SK-N-SH (cell line): Measurements from ENCODE around the gene CDH23. TPM values are rescaled to one million over a fixed set of nuclear protein-coding genes. Genes with fewer than 3 reads are reported as not detected.

Experiments
- CTCF ChIA-PET: fragments of 300-600, 350-600 bp; formaldehyde crosslinking; extraction: SDS; loops from one replicate; lab custom pipeline; 2021; lab: Yijun Ruan, JAX
- POLR2A ChIA-PET: fragments of 350-600 bp; sonication (Branson Sonifier 250); formaldehyde crosslinking; extraction: SDS; loops from one replicate; lab custom pipeline; 2020; ENCODE audit warnings: antibody characterized with exemption, inconsistent platforms; lab: Yijun Ruan, JAX
- DNase-seq: peaks from one replicate; pipeline ENCODE4 v3.0.0; 2012
- H2AFZ ChIP-seq: fragments of 200-600 bp; sonication (generic); 2 replicates; pipeline ENCODE4 v1.8.1; 2016; ENCODE audit warnings: antibody characterized with exemption, mild to moderate bottlenecking, low read depth
- H3F3A ChIP-seq: fragments of 200-600 bp; sonication (generic); replicated peaks from 2 replicates; pipeline ENCODE3; 2016; ENCODE audit warnings: antibody characterized with exemption, mild to moderate bottlenecking; ENCODE audit not compliant: insufficient read depth
- H3K27ac ChIP-seq, 2 experiments: fragments of 200-500 bp in 1 of 2; fragments of 200-600 bp in 1 of 2; sonication (Bioruptor generic) in 1 of 2; sonication (generic), shearing (Covaris generic) in 1 of 2; 2 replicates each; pipeline versions ENCODE4 v1.5.1 to v1.6.1; 2014 to 2016; ENCODE audit warnings: low read depth in 2 of 2, inconsistent platforms in 1 of 2, low read length in 1 of 2, mild to moderate bottlenecking in 1 of 2, mixed read lengths in 1 of 2
- H3K27me3 ChIP-seq: fragments of 200-600 bp; sonication (generic), shearing (Covaris generic); 2 replicates; pipeline ENCODE4 v1.6.1; 2016; ENCODE audit warnings: mixed run types; ENCODE audit not compliant: insufficient read depth
- H3K36me3 ChIP-seq, 2 experiments: fragments of 200-500 bp in 1 of 2; fragments of 200-600 bp in 1 of 2; sonication (Bioruptor generic) in 1 of 2; sonication (generic) in 1 of 2; replicated peaks in 1 of 2; 2 replicates each; pipeline versions ENCODE3 to v1.5.1; 2014 to 2016; ENCODE audit warnings: low read length in 1 of 2, mild to moderate bottlenecking in 1 of 2; ENCODE audit not compliant: insufficient read depth in 2 of 2, control insufficient read depth in 1 of 2
- H3K4me1 ChIP-seq, 2 experiments: fragments of 200-500 bp in 1 of 2; fragments of 200-600 bp in 1 of 2; sonication (Bioruptor generic) in 1 of 2; sonication (generic), shearing (Covaris generic) in 1 of 2; 2 replicates each; pipeline versions ENCODE4 v1.5.1 to v1.6.1; 2014 to 2016; ENCODE audit warnings: low read depth in 1 of 2, low read length in 1 of 2, mixed run types in 1 of 2; ENCODE audit not compliant: insufficient read depth in 2 of 2, control insufficient read depth in 1 of 2
- H3K4me2 ChIP-seq: fragments of 200-600 bp; sonication (generic), shearing (Covaris generic); 2 replicates; pipeline ENCODE4 v1.6.1; 2017; ENCODE audit warnings: mixed run types
- H3K4me3 ChIP-seq, 2 experiments: fragments of 200-500 bp in 1 of 2; fragments of 200-600 bp in 1 of 2; sonication (Bioruptor generic) in 1 of 2; sonication (generic), shearing (Covaris generic) in 1 of 2; 2 replicates each; pipeline versions ENCODE4 v1.5.1 to v1.8.1; 2014 to 2016; ENCODE audit warnings: low read depth in 2 of 2, inconsistent platforms in 1 of 2, low read length in 1 of 2, mild to moderate bottlenecking in 1 of 2, mixed read lengths in 1 of 2, moderate library complexity in 1 of 2
- H3K79me2 ChIP-seq: fragments of 200-600 bp; sonication (generic); 2 replicates; pipeline ENCODE4 v1.8.1; 2017; ENCODE audit warnings: mild to moderate bottlenecking; ENCODE audit not compliant: insufficient read depth
- H3K9ac ChIP-seq: fragments of 200-600 bp; sonication (generic); 2 replicates; pipeline ENCODE4 v1.6.1; 2017; ENCODE audit warnings: mixed run types
- H3K9me2 ChIP-seq: fragments of 200-600 bp; sonication (generic); 2 replicates; pipeline ENCODE4 v1.6.1; 2017; ENCODE audit warnings: mixed run types
- H3K9me3 ChIP-seq: fragments of 200-600 bp; sonication (generic); 2 replicates; pipeline ENCODE4 v1.6.1; 2017; ENCODE audit warnings: mixed run types, mild to moderate bottlenecking, moderate library complexity
- H4K20me1 ChIP-seq: fragments of 200-600 bp; sonication (generic); 2 replicates; pipeline ENCODE4 v1.6.1; 2017; ENCODE audit warnings: mild to moderate bottlenecking, mixed run types; ENCODE audit not compliant: insufficient read depth
- CHD2 ChIP-seq: fragments of 150-350 bp; IDR thresholded peaks from 2 replicates; pipeline ENCODE4 v1.6.1; 2018; ENCODE audit warnings: low read length; ENCODE audit not compliant: partially characterized antibody
- ELF1 ChIP-seq: IDR thresholded peaks from 2 replicates; pipeline ENCODE4 v1.4.0; 2012
- EP300 ChIP-seq, 2 experiments: IDR thresholded peaks; 2 replicates each; pipeline versions ENCODE4 v1.4.0 to v1.6.1; 2012; ENCODE audit warnings: borderline replicate concordance in 1 of 2, low read depth in 1 of 2, low read length in 1 of 2
- FOXJ3 ChIP-seq: sonication (generic); formaldehyde crosslinking; IDR thresholded peaks from 2 replicates; pipeline ENCODE4 v1.5.1; 2020; ENCODE audit warnings: mild to moderate bottlenecking, missing genetic modification reagents
- FOXM1 ChIP-seq: IDR thresholded peaks from 2 replicates; pipeline ENCODE4 v1.4.0; 2012; ENCODE audit warnings: low read depth, mild to moderate bottlenecking
- GABPA ChIP-seq: IDR thresholded peaks from 2 replicates; pipeline ENCODE4 v1.4.0; 2012; ENCODE audit warnings: low read depth, mild to moderate bottlenecking
- GATA2 ChIP-seq: sonication (generic); formaldehyde crosslinking; IDR thresholded peaks from 2 replicates; pipeline ENCODE4 v1.5.0; 2020; ENCODE audit warnings: mild to moderate bottlenecking, missing genetic modification reagents
- IRF3 ChIP-seq: fragments of 150-350 bp; IDR thresholded peaks from 2 replicates; pipeline ENCODE4 v1.6.1; 2016; ENCODE audit warnings: mild to moderate bottlenecking, low read depth, low read length
- MEF2A ChIP-seq: IDR thresholded peaks from 2 replicates; pipeline ENCODE4 v1.4.0; 2012; ENCODE audit warnings: low read depth, borderline replicate concordance
- MXI1 ChIP-seq: IDR thresholded peaks from 2 replicates; pipeline ENCODE4 v1.6.1; 2012; ENCODE audit warnings: mild to moderate bottlenecking, low read depth, low read length, improper control_type of control experiment
- NFIC ChIP-seq: IDR thresholded peaks from 2 replicates; pipeline ENCODE4 v1.4.0; 2012; ENCODE audit warnings: borderline replicate concordance
- NRF1 ChIP-seq: IDR thresholded peaks from 2 replicates; pipeline ENCODE4 v1.6.1; 2012; ENCODE audit warnings: low read depth, mild to moderate bottlenecking, low read length
- RAD21 ChIP-seq: IDR thresholded peaks from 2 replicates; pipeline ENCODE4 v1.6.1; 2012; ENCODE audit warnings: mild to moderate bottlenecking, low read length
- RCOR1 ChIP-seq: fragments of 150-350 bp; IDR thresholded peaks from 2 replicates; pipeline ENCODE4 v1.6.1; 2017; ENCODE audit warnings: antibody characterized with exemption, low read length
- RFX5 ChIP-seq: IDR thresholded peaks from 2 replicates; pipeline ENCODE4 v1.6.1; 2012; ENCODE audit warnings: mild to moderate bottlenecking, improper control_type of control experiment, low read length
- SIN3A ChIP-seq: IDR thresholded peaks from 2 replicates; pipeline ENCODE4 v1.6.1; 2012; ENCODE audit warnings: low read depth, mild to moderate bottlenecking, low read length, moderate library complexity, borderline replicate concordance
- TCF12 ChIP-seq: IDR thresholded peaks from 2 replicates; pipeline ENCODE4 v1.4.0; 2012
- YY1 ChIP-seq: IDR thresholded peaks from 2 replicates; pipeline ENCODE4 v1.4.0; 2012; ENCODE audit warnings: low read depth, mild to moderate bottlenecking
- WGBS: methylation state at CpG from one replicate; pipeline ENCODE4 v1.1.6; 2017; ENCODE audit warnings: low lambda C conversion rate; 5-methylcytosine and 5-hydroxymethylcytosine counted together
- polyA plus RNA-seq, 3 experiments: library from polyadenylated mRNA; depleted of rRNA; stranded (reverse); fragments of >200 nt; gene quantifications; 2 replicates each; pipeline ENCODE4 v1.2.3, GENCODE V29; 2012
- TF ChIP-seq, protein P1 (sequence below): IDR thresholded peaks from 2 replicates; pipeline ENCODE4 v1.6.1; 2012; ENCODE audit warnings: mild to moderate bottlenecking, low read depth, low read length, moderate library complexity

The CDH23 gene
- polyA plus RNA-seq, 1 of the 3 experiments (the other 2 are of a cell fraction), result 0.03 TPM

GRCh38 chr10:71392791-71393781 is 3.6 kb upstream of the CDH23 start:
- H3K27ac ChIP-seq, result no peak overlapping the region
- H3K9me2 ChIP-seq, result no peaks in the 10 kb centered on the region
- WGBS, result 68% methylated on average over 16 of the region's 16 CpGs
- no peaks in the 10 kb centered on the region for H3K9me3 ChIP-seq
- peaks cover 41% of the 10 kb centered on the region for H3K27me3 ChIP-seq
- ChIA-PET POLR2A (no interaction called here), CTCF (interaction anchor here (1.1 to 12.3 kb wide), 8 partner anchors 9 to 315 kb away, joined by 3 to 223 read pairs (median 8); partner anchors contain the start of gene SLC29A3)
- no peaks in the 10 kb centered on the region for H3K36me3 ChIP-seq
- no peak for DNase-seq
- peaks cover 0 to 9% of the 10 kb centered on the region in 2 experiments; a peak in 1 of 4 replicates for H3K4me1 ChIP-seq
- H3K4me2 ChIP-seq, result no peak overlapping the region
- no peaks in the 10 kb centered on the region for H4K20me1 ChIP-seq
- no peak overlapping the region for H2AFZ ChIP-seq
- H3K9ac ChIP-seq, result no peak overlapping the region
- no peaks in the 10 kb centered on the region for H3K79me2 ChIP-seq
- TF ChIP-seq ELF1, result no peak
- TF ChIP-seq RAD21, result no peak
- no peak for TF ChIP-seq RCOR1
- TF ChIP-seq FOXM1, result no peak
- no peak for TF ChIP-seq CHD2
- TF ChIP-seq NRF1, result no peak
- TF ChIP-seq IRF3, result no peak
- no peak for TF ChIP-seq FOXJ3 (CRISPR knock-in tag)
- no peak for TF ChIP-seq GATA2 (CRISPR knock-in tag)
- no peak for TF ChIP-seq GABPA
- TF ChIP-seq SIN3A, result no peak
- TF ChIP-seq, protein P1, sequence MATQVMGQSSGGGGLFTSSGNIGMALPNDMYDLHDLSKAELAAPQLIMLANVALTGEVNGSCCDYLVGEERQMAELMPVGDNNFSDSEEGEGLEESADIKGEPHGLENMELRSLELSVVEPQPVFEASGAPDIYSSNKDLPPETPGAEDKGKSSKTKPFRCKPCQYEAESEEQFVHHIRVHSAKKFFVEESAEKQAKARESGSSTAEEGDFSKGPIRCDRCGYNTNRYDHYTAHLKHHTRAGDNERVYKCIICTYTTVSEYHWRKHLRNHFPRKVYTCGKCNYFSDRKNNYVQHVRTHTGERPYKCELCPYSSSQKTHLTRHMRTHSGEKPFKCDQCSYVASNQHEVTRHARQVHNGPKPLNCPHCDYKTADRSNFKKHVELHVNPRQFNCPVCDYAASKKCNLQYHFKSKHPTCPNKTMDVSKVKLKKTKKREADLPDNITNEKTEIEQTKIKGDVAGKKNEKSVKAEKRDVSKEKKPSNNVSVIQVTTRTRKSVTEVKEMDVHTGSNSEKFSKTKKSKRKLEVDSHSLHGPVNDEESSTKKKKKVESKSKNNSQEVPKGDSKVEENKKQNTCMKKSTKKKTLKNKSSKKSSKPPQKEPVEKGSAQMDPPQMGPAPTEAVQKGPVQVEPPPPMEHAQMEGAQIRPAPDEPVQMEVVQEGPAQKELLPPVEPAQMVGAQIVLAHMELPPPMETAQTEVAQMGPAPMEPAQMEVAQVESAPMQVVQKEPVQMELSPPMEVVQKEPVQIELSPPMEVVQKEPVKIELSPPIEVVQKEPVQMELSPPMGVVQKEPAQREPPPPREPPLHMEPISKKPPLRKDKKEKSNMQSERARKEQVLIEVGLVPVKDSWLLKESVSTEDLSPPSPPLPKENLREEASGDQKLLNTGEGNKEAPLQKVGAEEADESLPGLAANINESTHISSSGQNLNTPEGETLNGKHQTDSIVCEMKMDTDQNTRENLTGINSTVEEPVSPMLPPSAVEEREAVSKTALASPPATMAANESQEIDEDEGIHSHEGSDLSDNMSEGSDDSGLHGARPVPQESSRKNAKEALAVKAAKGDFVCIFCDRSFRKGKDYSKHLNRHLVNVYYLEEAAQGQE, result no peak
- TF ChIP-seq RFX5, result no peak
- TF ChIP-seq TCF12, result no peak
- no peak for TF ChIP-seq MXI1
- TF ChIP-seq MEF2A, result no peak
- TF ChIP-seq YY1, result no peak
- TF ChIP-seq EP300 (IDR thresholded peaks at IDR 0.05; ENCODE audit: borderline replicate concordance in 1 of 2, low read depth in 1 of 2, low read length in 1 of 2), result no peak
- TF ChIP-seq NFIC, result no peak
- TF ChIP-seq, all 33 proteins: peak for 0
- H3K4me3 ChIP-seq, result no peak overlapping the region
- H3F3A ChIP-seq, result no peaks in the 10 kb centered on the region
